Measurements from ENCODE around the gene NIPAL1.

The NIPAL1 gene

DNA sequence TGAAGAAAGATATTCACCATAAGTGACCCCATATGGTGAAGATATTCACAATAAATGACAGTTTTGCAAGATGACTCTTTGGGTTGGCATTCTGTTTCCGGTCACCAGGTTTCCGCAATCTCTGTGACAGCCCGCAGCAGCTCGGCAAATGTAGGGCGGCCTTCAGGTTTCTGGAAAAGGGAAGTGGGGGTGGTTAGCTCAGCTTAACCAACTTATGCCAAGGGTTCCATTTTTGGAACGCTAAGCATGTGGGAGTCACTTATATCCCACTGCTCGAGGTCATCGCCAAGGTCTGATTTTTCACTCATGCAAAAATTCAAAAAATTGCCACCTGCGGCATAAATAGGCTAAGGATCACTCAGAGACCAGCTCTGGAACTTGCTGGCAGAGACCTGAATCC, 51.0 kb downstream of the NIPAL1 start:
- no peak for DNase-seq

DNA sequence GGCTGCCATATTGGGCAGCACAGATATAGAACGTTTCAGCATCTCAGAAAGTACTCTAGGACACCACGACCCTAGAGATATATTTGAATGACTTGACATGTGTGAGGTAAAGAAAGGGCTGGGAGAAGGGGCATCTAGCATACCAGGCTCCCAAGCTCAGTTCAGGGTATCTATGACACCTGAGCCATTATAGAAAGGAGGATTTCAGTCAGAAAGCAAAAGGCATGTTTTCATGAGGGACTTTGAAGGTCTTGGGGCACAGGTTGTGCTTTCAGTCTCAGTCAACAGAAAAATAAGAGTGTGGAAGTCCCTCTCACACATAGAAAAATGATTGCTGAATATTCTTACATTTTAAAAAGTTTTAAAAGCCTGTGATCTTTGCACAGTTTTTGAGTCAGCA, 51.6 kb downstream of the NIPAL1 start:
- no peak for DNase-seq

DNA sequence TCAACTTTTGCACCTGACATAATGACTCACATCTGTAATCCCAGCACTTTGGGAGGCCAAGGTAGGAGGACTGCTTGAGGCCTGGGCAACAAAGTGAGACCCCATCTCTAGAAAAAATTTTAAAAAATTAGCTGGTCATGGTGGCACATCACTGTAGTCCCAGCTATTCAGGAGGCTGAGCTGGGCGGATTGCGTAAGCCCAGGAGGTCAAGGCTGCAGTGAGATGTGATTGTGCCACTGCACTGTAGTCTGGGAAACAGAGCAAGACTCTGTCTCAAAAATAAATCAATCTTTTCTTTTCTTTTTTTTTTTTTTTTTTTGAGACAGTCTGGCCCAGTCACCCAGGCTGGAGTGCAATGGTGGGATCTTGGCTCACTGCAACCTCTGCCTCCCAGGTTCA, 52.5 kb downstream of the NIPAL1 start:
- DNase-seq: no peak

DNA sequence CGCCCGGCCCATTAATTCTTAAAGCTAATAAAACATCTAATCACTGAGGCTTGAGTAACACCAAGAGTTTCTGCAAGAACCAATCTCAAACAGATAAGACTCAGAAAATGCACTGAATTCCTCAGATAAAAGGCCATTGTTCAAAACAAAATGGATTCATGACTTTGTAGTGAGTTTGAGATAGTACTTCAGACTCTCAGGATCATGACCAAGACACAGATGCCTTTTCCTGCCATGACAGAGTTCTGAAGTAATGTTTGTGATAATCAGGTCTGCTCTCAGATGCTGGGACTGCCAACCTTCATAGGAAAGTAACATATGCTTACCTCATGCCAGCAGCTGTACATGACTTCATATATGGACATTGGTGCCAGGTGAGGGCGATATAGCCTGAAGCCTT, 54.6 kb downstream of the NIPAL1 start:
- no peak for DNase-seq

DNA sequence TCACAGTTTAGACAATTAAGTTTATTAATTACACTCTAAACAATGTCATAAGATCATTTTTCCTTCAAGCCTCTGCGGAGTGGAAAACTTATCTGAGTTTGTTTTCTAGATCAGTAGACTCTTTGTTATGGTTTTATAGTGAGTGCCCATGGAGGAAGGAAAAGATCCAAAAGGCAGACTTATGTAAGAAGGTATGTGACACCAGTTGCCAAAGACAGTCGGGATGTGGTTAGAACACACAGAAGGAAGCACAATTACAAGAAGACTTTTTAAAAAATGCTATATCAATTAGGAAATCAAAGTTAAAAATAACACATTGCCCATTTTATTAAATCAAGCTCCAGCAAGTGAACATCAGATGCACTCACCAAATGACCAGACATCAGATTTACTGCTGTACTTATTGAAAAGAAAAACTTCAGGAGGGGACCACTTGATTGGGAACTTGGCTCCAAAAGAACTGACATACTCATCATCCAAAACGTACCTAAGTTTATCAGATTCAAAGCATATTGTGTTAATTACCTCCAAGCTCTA, 57.1 kb downstream of the NIPAL1 start:
- DNase-seq: no peak

DNA sequence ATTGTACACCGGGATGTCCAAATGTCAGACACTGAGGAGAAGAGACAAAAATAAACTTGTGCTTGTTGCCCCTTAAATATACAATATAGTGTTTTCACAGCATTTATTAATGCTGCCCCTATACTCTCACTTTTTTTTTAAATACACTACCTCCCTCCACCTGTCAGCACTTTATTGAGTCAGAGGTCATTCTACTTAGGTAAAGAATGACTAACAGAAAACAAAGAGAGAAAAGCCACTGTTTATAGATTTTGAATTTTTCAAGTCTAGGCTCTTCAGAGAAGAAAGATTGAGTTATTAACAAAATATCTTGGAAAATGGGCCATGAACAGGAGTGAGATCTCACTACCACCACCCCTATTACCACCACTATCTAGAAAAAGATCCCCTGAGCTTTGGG, 58.1 kb downstream of the NIPAL1 start:
- DNase-seq: no peak

DNA sequence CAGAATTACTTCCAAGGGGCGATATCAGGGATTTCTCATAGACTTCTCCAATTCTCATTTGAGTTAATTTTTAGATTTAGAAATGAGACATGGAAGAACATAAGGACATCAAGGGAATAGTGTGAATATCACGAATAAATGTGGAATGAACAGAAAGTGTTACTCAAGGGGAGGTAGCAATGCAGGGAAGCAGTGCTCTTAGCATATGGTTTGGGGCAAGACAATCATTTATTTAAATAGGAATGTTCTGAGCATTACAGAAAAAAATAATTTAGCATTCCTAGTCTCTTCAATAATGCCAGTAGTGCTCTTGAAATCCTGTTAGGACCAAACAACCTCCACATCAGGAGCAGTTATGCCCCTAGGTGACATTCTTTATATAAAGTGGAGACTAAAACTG, 61.9 kb downstream of the NIPAL1 start:
- DNase-seq: no peak

DNA sequence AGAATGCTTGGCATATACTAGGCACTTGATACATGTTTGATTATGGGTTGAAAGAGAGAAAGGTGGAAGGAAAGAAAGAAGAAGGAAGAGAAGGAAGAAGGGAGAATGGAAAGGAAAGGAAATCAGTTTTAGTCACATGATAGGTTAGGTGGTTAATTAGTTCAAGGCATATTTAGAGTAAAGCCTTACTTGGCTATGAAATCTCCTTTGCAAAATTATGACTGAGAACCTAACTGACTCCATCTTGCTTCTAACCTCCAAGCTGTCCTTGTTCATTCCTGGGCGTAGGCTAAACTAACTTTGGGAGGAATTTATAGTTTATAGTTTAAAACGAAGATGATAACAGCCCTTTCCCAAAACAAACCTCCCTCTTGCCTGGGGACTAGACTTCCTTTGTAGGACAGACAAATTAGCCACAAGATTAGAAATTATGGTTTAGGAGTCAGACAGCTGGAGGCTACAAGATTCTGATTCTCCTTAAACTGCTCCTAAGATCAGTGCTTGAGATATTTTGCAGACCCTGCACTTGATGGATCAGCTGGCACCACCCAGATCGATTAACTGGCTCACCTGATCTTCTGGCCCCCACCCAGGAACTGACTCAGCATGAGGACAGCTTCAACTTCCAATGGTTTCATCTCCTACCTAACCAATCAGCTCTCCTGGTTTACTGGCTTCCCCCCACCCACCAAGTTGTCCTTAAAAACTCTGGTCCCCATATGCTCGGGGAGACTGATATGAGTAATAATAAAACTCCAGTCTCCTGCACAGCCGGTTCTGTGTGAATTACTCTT, 62.5 kb downstream of the NIPAL1 start:
- DNase-seq: no peak

DNA sequence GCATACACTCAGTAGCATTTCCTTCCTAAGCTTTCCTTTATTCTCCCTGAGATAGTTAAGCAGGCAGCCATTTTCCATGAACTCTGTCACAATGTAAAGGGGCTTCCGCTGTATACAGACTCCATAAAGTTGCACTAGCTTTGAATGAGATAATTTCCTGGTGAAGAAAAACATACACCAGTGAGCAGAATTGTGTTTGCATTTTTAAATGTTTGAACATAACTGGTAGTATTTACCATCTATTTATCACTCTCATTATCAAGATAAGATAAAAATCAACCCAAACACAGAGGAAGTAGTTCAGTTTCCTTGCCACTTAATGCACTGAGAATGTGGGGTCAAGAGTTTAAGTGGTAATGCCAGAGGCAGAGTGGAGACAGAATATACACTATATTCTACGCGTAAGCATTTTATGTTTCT, 63.4 kb downstream of the NIPAL1 start:
- DNase-seq: no peak

DNA sequence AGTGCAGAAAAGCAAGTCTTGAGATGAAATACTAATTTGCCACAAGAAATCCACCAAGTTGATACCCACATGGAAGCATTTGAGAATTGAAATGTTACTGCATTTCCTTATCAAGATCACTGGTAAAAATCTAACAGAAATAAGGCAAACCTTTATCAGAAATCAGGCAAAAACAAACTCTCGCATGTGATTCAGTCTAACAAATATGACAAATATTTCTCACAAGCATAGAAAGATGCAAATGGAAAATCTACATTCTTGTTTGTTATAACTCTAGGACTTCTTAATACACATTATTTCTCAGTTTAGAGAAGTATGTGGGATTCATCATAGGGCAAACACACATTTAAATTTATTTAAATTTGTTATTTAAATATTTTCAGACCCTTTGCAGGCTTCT, 64.6 kb downstream of the NIPAL1 start:
- no peak for DNase-seq

DNA sequence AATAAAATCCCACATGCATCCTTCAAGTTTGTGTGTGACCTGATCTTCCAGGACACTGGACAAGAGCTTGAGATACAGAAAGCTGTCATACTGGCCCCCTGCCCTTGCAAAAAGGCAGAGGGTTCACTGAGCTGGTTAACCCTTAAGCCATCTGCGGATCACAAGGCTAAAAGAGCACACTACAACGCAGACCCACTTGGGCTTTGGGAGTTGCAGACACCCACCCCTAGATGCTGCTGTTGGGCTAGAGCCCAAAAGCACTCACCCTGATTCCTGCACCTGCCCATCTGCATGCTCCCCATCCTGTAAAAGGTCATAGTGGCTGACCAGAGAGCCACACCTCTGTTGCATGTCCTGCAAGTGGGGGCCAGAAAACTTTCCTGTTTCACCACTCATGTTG, 66.4 kb downstream of the NIPAL1 start:
- DNase-seq: no peak

DNA sequence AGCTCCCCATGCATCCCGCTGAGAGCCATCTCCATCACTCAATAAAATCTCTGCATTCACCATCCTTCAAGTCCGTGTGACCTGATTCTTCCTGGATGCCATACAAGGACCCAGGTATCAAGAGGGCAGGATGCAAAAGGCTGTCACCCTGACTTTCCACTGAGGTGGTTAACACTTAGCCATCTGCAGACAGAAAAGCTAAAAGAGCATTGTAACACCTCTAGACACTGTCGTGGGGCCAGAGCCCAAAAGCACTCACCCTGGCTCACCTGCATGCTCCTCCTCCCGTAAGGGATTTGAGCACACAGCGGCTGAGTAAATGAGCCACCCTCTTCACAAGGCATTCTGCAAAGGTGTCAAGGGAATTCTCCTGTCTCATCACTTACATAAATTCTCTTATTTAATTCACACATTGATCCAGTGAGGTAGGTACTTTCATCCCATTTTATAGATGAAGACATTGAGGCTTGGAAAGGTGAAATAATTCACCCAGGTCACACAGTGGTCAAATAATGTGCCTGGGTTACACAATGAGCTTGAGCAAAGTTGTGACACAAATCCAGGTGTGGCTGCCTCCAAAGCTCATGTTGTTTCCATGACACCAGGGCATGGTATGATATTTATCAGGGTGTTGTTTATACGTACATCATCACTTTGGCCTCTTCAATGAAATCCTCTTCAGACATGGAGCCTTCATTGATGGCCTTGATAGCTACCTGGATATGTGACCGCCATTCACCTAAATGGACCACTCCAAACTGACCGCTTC, 69.4 kb downstream of the NIPAL1 start:
- DNase-seq: no peak

Data from suppressor macrophage treated with lipopolysaccharide for 1 hour (primary cell).